ENCODE results near the gene TBX19. TPM values are rescaled to one million over a fixed set of nuclear protein-coding genes. Genes with fewer than 3 reads are reported as not detected.

TBX19 gene
- total RNA-seq, 2 experiments from 2014 or later: 0.22 to 0.74 TPM

DNA sequence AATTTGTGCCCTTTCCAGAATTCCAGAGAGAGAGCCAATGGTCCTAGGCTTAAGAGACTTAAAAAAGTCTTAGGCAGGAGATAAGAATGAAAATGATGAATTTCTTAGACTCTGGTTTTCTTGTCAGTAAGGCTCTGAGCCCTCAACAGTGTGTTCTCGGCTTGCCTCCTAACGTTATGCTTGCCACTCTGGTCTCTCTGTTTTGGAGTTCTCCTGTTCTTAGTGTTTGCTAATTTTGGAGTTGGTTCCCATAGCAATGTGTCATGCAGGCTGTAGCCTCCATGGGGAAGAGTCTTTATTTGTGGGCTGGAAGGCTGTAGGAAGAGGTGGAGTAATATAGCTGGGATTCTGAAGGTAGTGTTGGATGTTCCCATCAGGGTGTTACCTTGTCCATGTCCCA is 19.9 kb downstream of the TBX19 start:
- CTCF ChIA-PET (ENCODE audit: unreplicated experiment): no interaction called here
- no peak overlapping the region for H3K4me2 ChIP-seq (ENCODE audit: low read length)
- H2AFZ ChIP-seq (ENCODE audit: low read length): no peak overlapping the region
- intact Hi-C loops (cut with micrococcal nuclease; ENCODE audit: unreplicated experiment): no loop called here
- no peaks in the 10 kb centered on the region for H3K9me2 ChIP-seq (ENCODE audit: insufficient read depth, low read length)
- no peak overlapping the region for H3K4me3 ChIP-seq (ENCODE audit: low read depth, low read length, poor library complexity, severe bottlenecking)
- no peaks in the 10 kb centered on the region for H3K79me2 ChIP-seq (ENCODE audit: insufficient read depth, low read depth, low read length)
- no peak overlapping the region for H3K27ac ChIP-seq (ENCODE audit: low read depth, low read length, poor library complexity, severe bottlenecking)
- POLR2A ChIA-PET: no interaction called here
- no peaks in the 10 kb centered on the region for H3K9me3 ChIP-seq (ENCODE audit: low read length)
- BruUV-seq (replicated peaks): no TSS peak
- TF ChIP-seq EZH2phosphoT487 (IDR thresholded peaks at IDR 0.05; ENCODE audit: borderline replicate concordance, low read depth, low read length): no peak
- TF ChIP-seq, protein P1, sequence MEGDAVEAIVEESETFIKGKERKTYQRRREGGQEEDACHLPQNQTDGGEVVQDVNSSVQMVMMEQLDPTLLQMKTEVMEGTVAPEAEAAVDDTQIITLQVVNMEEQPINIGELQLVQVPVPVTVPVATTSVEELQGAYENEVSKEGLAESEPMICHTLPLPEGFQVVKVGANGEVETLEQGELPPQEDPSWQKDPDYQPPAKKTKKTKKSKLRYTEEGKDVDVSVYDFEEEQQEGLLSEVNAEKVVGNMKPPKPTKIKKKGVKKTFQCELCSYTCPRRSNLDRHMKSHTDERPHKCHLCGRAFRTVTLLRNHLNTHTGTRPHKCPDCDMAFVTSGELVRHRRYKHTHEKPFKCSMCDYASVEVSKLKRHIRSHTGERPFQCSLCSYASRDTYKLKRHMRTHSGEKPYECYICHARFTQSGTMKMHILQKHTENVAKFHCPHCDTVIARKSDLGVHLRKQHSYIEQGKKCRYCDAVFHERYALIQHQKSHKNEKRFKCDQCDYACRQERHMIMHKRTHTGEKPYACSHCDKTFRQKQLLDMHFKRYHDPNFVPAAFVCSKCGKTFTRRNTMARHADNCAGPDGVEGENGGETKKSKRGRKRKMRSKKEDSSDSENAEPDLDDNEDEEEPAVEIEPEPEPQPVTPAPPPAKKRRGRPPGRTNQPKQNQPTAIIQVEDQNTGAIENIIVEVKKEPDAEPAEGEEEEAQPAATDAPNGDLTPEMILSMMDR (conservative IDR thresholded peaks at IDR 0.05; ENCODE audit: low read length): no peak
- H3K36me3 ChIP-seq (ENCODE audit: insufficient read depth, low read length): no peaks in the 10 kb centered on the region
- no peaks in the 10 kb centered on the region for H4K20me1 ChIP-seq (ENCODE audit: insufficient read depth, low read length)
- DNase-seq (ENCODE audit: low spot score): no peak
- H3K4me1 ChIP-seq (ENCODE audit: insufficient read depth, low read length, poor library complexity, severe bottlenecking): no peaks in the 10 kb centered on the region

DNA sequence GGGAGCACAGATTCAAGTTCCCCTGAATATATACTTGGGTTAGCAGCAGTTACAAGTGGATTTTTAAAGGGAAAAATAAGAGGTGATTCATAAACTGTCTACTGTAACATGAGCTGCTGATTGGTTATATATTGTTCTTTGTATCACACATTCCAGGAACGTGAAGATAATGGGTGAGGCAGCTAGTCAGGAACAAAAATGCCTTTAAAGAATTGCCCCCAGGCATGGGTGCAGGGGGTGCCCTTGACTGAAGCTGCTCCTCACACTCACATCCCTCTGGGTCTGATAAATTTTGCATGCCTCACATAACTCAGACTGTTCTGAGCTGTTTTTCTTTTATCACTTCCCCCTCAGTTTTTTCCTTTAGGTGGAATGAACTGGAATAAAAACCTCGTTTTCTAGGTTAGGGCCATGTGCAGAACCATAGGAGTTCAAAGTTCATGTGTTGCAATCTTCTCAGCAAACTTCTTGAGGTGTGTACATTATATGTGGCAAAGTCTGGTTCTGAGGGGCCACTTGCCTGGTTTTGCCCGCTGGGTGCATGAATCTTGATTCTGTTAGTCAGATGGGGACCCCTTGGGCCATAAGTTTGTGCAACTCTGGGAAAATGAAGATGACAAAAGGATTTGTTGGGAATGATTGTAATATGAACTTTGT is 21.1 kb downstream of the TBX19 start:
- Histone ChIP-seq H3K9me2 (ENCODE audit: insufficient read depth, low read length) (no peaks in the 10 kb centered on the region), H3K79me2 (ENCODE audit: insufficient read depth, low read depth, low read length) (no peaks in the 10 kb centered on the region), H3K36me3 (ENCODE audit: insufficient read depth, low read length) (no peaks in the 10 kb centered on the region), H2AFZ (ENCODE audit: low read length) (no peak overlapping the region), H3K4me2 (ENCODE audit: low read length) (no peak overlapping the region), H4K20me1 (ENCODE audit: insufficient read depth, low read length) (no peaks in the 10 kb centered on the region), H3K4me3 (ENCODE audit: low read depth, low read length, poor library complexity, severe bottlenecking) (no peak overlapping the region), H3K4me1 (ENCODE audit: insufficient read depth, low read length, poor library complexity, severe bottlenecking) (no peaks in the 10 kb centered on the region), H3K9me3 (ENCODE audit: low read length) (no peaks in the 10 kb centered on the region), H3K27ac (ENCODE audit: low read depth, low read length, poor library complexity, severe bottlenecking) (no peak overlapping the region)
- POLR2A ChIA-PET: interaction anchor here (0.7 to 1.0 kb wide), 2 partner anchors 20 to 46 kb away, joined by 3 read pairs; no protein-coding TSS in a partner anchor
- no TSS peak for BruUV-seq (replicated peaks)
- TF ChIP-seq, protein P1 (conservative IDR thresholded peaks at IDR 0.05; ENCODE audit: low read length): no peak
- TF ChIP-seq EZH2phosphoT487 (IDR thresholded peaks at IDR 0.05; ENCODE audit: borderline replicate concordance, low read depth, low read length): no peak
- intact Hi-C loops (cut with micrococcal nuclease; ENCODE audit: unreplicated experiment): no loop called here
- CTCF ChIA-PET (ENCODE audit: unreplicated experiment): no interaction called here
- no peak for DNase-seq (ENCODE audit: low spot score)

DNA sequence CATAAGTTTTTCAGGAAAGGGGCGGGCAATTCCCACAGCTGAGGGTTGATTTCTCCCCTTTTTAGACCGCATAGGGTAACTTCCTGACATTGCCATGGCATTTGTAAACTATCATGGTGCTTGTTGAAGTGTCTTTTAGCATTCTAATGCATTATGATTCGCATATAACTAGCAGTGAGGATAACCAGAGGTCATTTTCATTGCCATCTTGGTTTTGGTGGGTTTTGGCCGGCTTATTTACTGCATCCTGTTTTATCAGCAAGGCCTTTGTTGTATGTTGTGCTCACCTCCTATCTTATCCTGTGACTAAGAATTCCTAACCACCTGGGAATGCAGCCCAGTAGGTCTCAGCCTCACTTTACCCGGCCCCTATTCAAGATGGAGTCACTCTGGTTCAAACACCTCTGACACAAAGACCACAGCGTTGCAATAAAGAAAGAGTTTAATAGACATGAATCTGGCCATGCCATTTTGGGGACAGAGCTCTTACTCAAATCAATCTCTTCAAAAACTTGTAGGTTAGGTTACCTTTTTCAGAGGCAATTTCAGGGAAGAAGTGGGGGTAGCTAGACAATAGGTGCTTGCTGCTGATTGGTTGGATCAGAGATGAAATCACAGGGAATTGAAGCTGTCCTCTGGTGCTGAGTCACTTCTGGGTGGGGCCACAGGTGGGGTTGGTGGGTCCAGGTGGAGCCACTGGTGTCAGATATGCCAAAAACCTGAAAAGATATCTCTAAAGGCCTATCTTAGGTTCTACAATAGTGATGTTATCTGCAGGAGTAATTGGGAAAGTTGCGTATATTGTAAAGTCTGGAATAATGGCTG is 23.3 kb downstream of the TBX19 start:
- BruUV-seq (replicated peaks): no TSS peak
- TF ChIP-seq, protein P1 (conservative IDR thresholded peaks at IDR 0.05; ENCODE audit: low read length): no peak
- no peak for TF ChIP-seq EZH2phosphoT487 (IDR thresholded peaks at IDR 0.05; ENCODE audit: borderline replicate concordance, low read depth, low read length)
- CTCF ChIA-PET (ENCODE audit: unreplicated experiment): no interaction called here
- Histone ChIP-seq H3K9me3 (ENCODE audit: low read length) (no peaks in the 10 kb centered on the region), H2AFZ (ENCODE audit: low read length) (no peak overlapping the region), H3K4me1 (ENCODE audit: insufficient read depth, low read length, poor library complexity, severe bottlenecking) (no peaks in the 10 kb centered on the region), H3K36me3 (ENCODE audit: insufficient read depth, low read length) (no peaks in the 10 kb centered on the region), H3K79me2 (ENCODE audit: insufficient read depth, low read depth, low read length) (no peaks in the 10 kb centered on the region), H4K20me1 (ENCODE audit: insufficient read depth, low read length) (no peaks in the 10 kb centered on the region), H3K9me2 (ENCODE audit: insufficient read depth, low read length) (no peaks in the 10 kb centered on the region), H3K27ac (ENCODE audit: low read depth, low read length, poor library complexity, severe bottlenecking) (no peak overlapping the region), H3K4me3 (ENCODE audit: low read depth, low read length, poor library complexity, severe bottlenecking) (no peak overlapping the region), H3K4me2 (ENCODE audit: low read length) (no peak overlapping the region)
- intact Hi-C loops (cut with micrococcal nuclease; ENCODE audit: unreplicated experiment): no loop called here
- POLR2A ChIA-PET: no interaction called here
- no peak for DNase-seq (ENCODE audit: low spot score)
